Measurements from ENCODE around the gene AOPEP.

AOPEP gene

DNA sequence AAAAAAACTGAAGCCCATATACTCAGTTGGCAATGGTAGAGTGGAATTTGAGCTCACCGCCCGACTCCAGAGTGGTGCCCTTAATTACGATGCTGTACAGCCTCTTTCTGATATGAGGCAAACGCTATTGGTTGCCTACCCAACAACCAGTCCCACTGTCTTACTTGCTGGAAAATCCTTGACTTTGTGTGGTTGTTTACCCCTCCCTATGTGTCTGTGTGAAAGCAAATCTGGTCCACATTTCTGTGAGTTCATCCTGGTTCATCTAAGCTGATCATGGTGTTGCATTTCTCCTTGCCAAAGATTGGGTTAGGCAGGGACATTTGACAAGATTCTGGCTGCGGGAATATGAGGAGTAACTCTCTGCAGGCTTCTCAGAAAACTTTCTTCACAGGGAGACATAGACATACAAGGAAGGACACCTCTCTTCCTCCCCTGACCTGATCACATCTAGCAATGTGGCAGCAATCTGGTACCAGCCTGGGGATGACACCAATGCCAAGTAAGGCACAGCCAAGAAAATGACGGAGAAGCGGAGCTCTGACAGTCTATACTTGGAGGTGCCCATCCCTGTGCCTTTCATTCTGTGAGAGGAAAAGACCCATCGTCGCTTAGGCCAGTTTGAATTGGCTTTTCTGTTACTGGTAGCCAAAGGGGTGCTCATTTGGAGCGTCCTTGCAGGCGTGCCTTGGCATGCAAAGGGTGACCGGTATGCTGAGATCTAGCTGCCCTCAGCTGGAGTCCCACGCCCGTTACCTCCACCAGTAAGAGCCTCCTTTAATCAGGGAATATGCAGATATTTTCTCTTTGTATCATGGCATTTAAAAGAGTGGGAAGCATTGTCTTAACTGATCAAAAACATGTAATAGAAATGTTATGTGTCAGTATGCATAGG, 124.3 kb downstream of the AOPEP start:
- Histone ChIP-seq H3K27me3 (replicated peaks) (no peaks in the 10 kb centered on the region), H3K27ac (no peak overlapping the region), H3K36me3 (replicated peaks) (no peaks in the 10 kb centered on the region), H3K4me3 (ENCODE audit: low read depth, low read length) (no peak overlapping the region)
- in situ Hi-C loops (cut with HindIII; ENCODE audit: low pct_ligation_motif_present, low sequenced_read_pairs), result no loop called here
- TF ChIP-seq, protein P1, sequence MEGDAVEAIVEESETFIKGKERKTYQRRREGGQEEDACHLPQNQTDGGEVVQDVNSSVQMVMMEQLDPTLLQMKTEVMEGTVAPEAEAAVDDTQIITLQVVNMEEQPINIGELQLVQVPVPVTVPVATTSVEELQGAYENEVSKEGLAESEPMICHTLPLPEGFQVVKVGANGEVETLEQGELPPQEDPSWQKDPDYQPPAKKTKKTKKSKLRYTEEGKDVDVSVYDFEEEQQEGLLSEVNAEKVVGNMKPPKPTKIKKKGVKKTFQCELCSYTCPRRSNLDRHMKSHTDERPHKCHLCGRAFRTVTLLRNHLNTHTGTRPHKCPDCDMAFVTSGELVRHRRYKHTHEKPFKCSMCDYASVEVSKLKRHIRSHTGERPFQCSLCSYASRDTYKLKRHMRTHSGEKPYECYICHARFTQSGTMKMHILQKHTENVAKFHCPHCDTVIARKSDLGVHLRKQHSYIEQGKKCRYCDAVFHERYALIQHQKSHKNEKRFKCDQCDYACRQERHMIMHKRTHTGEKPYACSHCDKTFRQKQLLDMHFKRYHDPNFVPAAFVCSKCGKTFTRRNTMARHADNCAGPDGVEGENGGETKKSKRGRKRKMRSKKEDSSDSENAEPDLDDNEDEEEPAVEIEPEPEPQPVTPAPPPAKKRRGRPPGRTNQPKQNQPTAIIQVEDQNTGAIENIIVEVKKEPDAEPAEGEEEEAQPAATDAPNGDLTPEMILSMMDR (IDR thresholded peaks at IDR 0.05; ENCODE audit: low read depth, low read length, missing control alignments), result no peak
- DNase-seq, result no peak

GRCh38 chr9:94851467-94851866, 125.0 kb downstream of the AOPEP start:
- TF ChIP-seq, protein P1 (IDR thresholded peaks at IDR 0.05; ENCODE audit: low read depth, low read length, missing control alignments), result no peak
- in situ Hi-C loops (cut with HindIII; ENCODE audit: low pct_ligation_motif_present, low sequenced_read_pairs), result no loop called here
- H3K27ac ChIP-seq, result no peak overlapping the region
- H3K36me3 ChIP-seq (replicated peaks), result no peaks in the 10 kb centered on the region
- DNase-seq, result no peak
- no peaks in the 10 kb centered on the region for H3K27me3 ChIP-seq (replicated peaks)
- H3K4me3 ChIP-seq (ENCODE audit: low read depth, low read length), result no peak overlapping the region

GRCh38 chr9:94851892-94852291, 125.4 kb downstream of the AOPEP start:
- no peak overlapping the region for H3K27ac ChIP-seq

DNA sequence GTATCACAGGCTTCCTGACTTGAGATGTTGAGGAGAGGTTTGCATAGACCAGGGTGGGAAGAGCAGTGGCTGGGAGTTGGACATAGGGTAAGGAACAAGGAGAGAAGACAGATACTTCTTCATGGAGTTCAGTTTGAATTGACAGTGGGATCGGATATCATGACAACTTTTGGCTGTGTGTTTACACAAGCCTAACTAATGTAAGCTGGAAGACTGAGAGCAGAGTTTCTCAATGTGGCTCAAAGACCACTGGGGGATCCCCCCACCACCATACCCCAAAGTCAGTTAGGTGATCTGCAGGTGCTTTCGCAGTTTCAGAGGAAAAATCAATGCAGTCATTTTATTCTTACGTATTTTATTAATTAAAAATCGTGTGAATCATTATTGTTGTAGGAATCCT, 125.9 kb downstream of the AOPEP start:
- DNase-seq, result no peak
- H3K36me3 ChIP-seq (replicated peaks), result no peaks in the 10 kb centered on the region
- TF ChIP-seq, protein P1 (IDR thresholded peaks at IDR 0.05; ENCODE audit: low read depth, low read length, missing control alignments), result no peak
- in situ Hi-C loops (cut with HindIII; ENCODE audit: low pct_ligation_motif_present, low sequenced_read_pairs), result no loop called here
- H3K4me3 ChIP-seq (ENCODE audit: low read depth, low read length), result no peak overlapping the region
- no peak overlapping the region for H3K27ac ChIP-seq
- H3K27me3 ChIP-seq (replicated peaks), result no peaks in the 10 kb centered on the region

More at GRCh38 chr9:94851892-94852291, 125.4 kb downstream of the AOPEP start:
- Histone ChIP-seq H3K27me3 (replicated peaks) (no peaks in the 10 kb centered on the region), H3K36me3 (replicated peaks) (no peaks in the 10 kb centered on the region), H3K4me3 (ENCODE audit: low read depth, low read length) (no peak overlapping the region)
- in situ Hi-C loops (cut with HindIII; ENCODE audit: low pct_ligation_motif_present, low sequenced_read_pairs), result no loop called here
- TF ChIP-seq, protein P1 (IDR thresholded peaks at IDR 0.05; ENCODE audit: low read depth, low read length, missing control alignments), result no peak
- no peak for DNase-seq

- H3K36me3 ChIP-seq (replicated peaks), result no peaks in the 10 kb centered on the region
- H3K27ac ChIP-seq, result no peak overlapping the region
- no peak overlapping the region for H3K4me3 ChIP-seq (ENCODE audit: low read depth, low read length)
- TF ChIP-seq, protein P1 (IDR thresholded peaks at IDR 0.05; ENCODE audit: low read depth, low read length, missing control alignments), result no peak
- in situ Hi-C loops (cut with HindIII; ENCODE audit: low pct_ligation_motif_present, low sequenced_read_pairs), result no loop called here
- DNase-seq, result no peak
- H3K27me3 ChIP-seq (replicated peaks), result no peaks in the 10 kb centered on the region
Observed at GRCh38 chr9:94853887-94854286, 127.4 kb downstream of the AOPEP start.

All from brain microvascular endothelial cell (primary cell).